ENCODE measurements around the gene PRTFDC1. TPM values are rescaled to one million over a fixed set of nuclear protein-coding genes. Genes with fewer than 3 reads are reported as not detected.
A peak's percentile ranks its signal among the peaks of the same experiment; 100 is the strongest.

Gene PRTFDC1
- total RNA-seq, 1 experiment from 2014 or later: not detected

GRCh38 chr10:24908793-24909423 lies 43.5 kb downstream of the PRTFDC1 start:
- CTCF ChIA-PET: interaction anchor here (0.5 to 1.0 kb wide), 4 partner anchors 9 to 95 kb away, joined by 3 read pairs; no protein-coding TSS in a partner anchor
- POLR2A ChIA-PET: interaction anchor here (0.5 to 1.1 kb wide), 5 partner anchors 12 to 187 kb away, joined by 3 to 4 read pairs (median 3); no protein-coding TSS in a partner anchor
- DNase-seq (ENCODE audit: unreplicated experiment): peak; percentile 75
- peaks cover 9% of the 10 kb centered on the region for H3K9me3 Mint-ChIP-seq (ENCODE audit: unreplicated experiment)
- no peaks in the 10 kb centered on the region for H3K27me3 Mint-ChIP-seq (ENCODE audit: insufficient read depth, unreplicated experiment)
- H3K4me1 Mint-ChIP-seq (ENCODE audit: insufficient read depth, unreplicated experiment): peaks cover 18% of the 10 kb centered on the region
- TF ChIP-seq CTCF (IDR thresholded peaks at IDR 0.05; ENCODE audit: unreplicated experiment): no peak
- H3K4me3 Mint-ChIP-seq (ENCODE audit: unreplicated experiment): no peak overlapping the region
- H3K36me3 Mint-ChIP-seq (ENCODE audit: insufficient read depth, unreplicated experiment): no peaks in the 10 kb centered on the region
- H3K27ac Mint-ChIP-seq (ENCODE audit: low read depth, unreplicated experiment): no peak overlapping the region
- BruUV-seq (replicated peaks): no TSS peak
- intact Hi-C loops (cut with micrococcal nuclease): no loop called here

- no peak for TF ChIP-seq CTCF (IDR thresholded peaks at IDR 0.05; ENCODE audit: unreplicated experiment)
- POLR2A ChIA-PET: no interaction called here
- peaks cover 9% of the 10 kb centered on the region for H3K9me3 Mint-ChIP-seq (ENCODE audit: unreplicated experiment)
- no TSS peak for BruUV-seq (replicated peaks)
- intact Hi-C loops (cut with micrococcal nuclease): no loop called here
- H3K27ac Mint-ChIP-seq (ENCODE audit: low read depth, unreplicated experiment): no peak overlapping the region
- H3K36me3 Mint-ChIP-seq (ENCODE audit: insufficient read depth, unreplicated experiment): no peaks in the 10 kb centered on the region
- peaks cover 18% of the 10 kb centered on the region for H3K4me1 Mint-ChIP-seq (ENCODE audit: insufficient read depth, unreplicated experiment)
- no peak for DNase-seq (ENCODE audit: unreplicated experiment)
- CTCF ChIA-PET: interaction anchor here (1.1 kb wide), 1 partner anchor 22 kb away, joined by 4 read pairs; no protein-coding TSS in a partner anchor
- H3K27me3 Mint-ChIP-seq (ENCODE audit: insufficient read depth, unreplicated experiment): no peaks in the 10 kb centered on the region
- H3K4me3 Mint-ChIP-seq (ENCODE audit: unreplicated experiment): no peak overlapping the region
Measured at GRCh38 chr10:24907956-24908355, 44.5 kb downstream of the PRTFDC1 start.

- intact Hi-C loops (cut with micrococcal nuclease): no loop called here
- no peak overlapping the region for H3K27ac Mint-ChIP-seq (ENCODE audit: low read depth, unreplicated experiment)
- no peak for DNase-seq (ENCODE audit: unreplicated experiment)
- CTCF ChIA-PET: interaction anchor here (0.6 kb wide), 1 partner anchor 1404 kb away, joined by 3 read pairs; no protein-coding TSS in a partner anchor
- H3K9me3 Mint-ChIP-seq (ENCODE audit: unreplicated experiment): peaks cover 9% of the 10 kb centered on the region
- TF ChIP-seq CTCF (IDR thresholded peaks at IDR 0.05; ENCODE audit: unreplicated experiment): no peak
- no TSS peak for BruUV-seq (replicated peaks)
- peaks cover 21% of the 10 kb centered on the region for H3K4me1 Mint-ChIP-seq (ENCODE audit: insufficient read depth, unreplicated experiment)
- no peaks in the 10 kb centered on the region for H3K36me3 Mint-ChIP-seq (ENCODE audit: insufficient read depth, unreplicated experiment)
- H3K4me3 Mint-ChIP-seq (ENCODE audit: unreplicated experiment): no peak overlapping the region
- no peaks in the 10 kb centered on the region for H3K27me3 Mint-ChIP-seq (ENCODE audit: insufficient read depth, unreplicated experiment)
- POLR2A ChIA-PET: no interaction called here
Measured at GRCh38 chr10:24906372-24906771, 46.0 kb downstream of the PRTFDC1 start.

- Mint-ChIP-seq H3K27me3 (ENCODE audit: insufficient read depth, unreplicated experiment) (no peaks in the 10 kb centered on the region), H3K4me1 (ENCODE audit: insufficient read depth, unreplicated experiment) (peaks cover 21% of the 10 kb centered on the region), H3K9me3 (ENCODE audit: unreplicated experiment) (peaks cover 9% of the 10 kb centered on the region), H3K27ac (ENCODE audit: low read depth, unreplicated experiment) (no peak overlapping the region), H3K36me3 (ENCODE audit: insufficient read depth, unreplicated experiment) (no peaks in the 10 kb centered on the region), H3K4me3 (ENCODE audit: unreplicated experiment) (no peak overlapping the region)
- intact Hi-C loops (cut with micrococcal nuclease): loop anchor here (5.0 kb wide), 1 partner anchor 78 kb away; no protein-coding TSS in a partner anchor
- TF ChIP-seq CTCF (IDR thresholded peaks at IDR 0.05; ENCODE audit: unreplicated experiment): no peak
- BruUV-seq (replicated peaks): no TSS peak
- ChIA-PET POLR2A (interaction anchor here (1.3 kb wide), 1 partner anchor 8 kb away, joined by 6 read pairs; no protein-coding TSS in a partner anchor), CTCF (interaction anchor here (0.6 to 1.2 kb wide), 3 partner anchors 40 to 111 kb away, joined by 3 to 4 read pairs (median 3); no protein-coding TSS in a partner anchor)
- DNase-seq (ENCODE audit: unreplicated experiment): no peak
Measured at GRCh38 chr10:24904824-24905223, 47.6 kb downstream of the PRTFDC1 start.

Measured in MCF 10A (cell line).